SK-N-SH treated with all-trans-retinoic acid at 6 μM for 48 hours (cell line): ENCODE measurements around the gene PRKCE.

Source experiments
- GLIS3 ChIP-seq: fragments of 250-450 bp; sonication (Bioruptor Pico); IDR thresholded peaks from 2 replicates; pipeline ENCODE4 v1.5.0; 2020; ENCODE audit warnings: mild to moderate bottlenecking, moderate library complexity
- ZFP3 ChIP-seq: fragments of 250-450 bp; sonication (Bioruptor Pico); IDR thresholded peaks from 2 replicates; pipeline ENCODE4 v1.5.0; 2020; ENCODE audit warnings: mild to moderate bottlenecking, moderate library complexity
- TF ChIP-seq, protein P1 (sequence below): fragments of 250-450 bp; sonication (Bioruptor Pico); IDR thresholded peaks from 2 replicates; pipeline ENCODE4 v1.8.0; 2020; ENCODE audit warnings: mild to moderate bottlenecking, moderate library complexity, borderline replicate concordance

DNA sequence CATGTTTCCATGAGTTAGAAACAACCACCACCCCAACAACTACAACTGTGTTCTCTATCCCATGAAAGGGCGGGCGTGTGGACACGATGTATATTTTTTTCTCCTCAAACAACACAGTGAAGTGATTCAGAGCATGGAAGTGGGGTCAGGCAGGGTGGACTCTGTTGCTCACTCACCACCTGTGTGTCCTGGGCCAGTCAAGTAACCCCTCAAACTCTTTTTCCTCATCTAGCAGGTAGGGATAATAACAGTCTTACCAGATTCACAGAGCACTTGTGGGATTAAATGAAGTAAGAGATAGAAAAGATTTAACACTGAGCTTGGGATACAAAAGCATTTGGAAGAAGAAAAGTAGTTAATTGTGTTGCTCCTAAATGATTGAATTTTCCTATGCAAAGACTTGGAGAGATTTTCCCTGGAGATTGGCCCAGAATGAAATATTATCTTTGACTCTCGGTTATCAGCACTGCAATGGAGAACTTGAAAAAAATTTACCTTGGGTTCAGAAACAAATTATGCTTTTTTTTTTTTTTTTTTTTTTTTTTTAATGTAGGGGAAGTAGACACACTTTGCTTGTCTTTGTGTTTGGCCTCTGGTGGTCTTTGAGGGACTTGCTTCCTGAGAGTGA is 483.9 kb downstream of the PRKCE start:
- TF ChIP-seq, protein P1, sequence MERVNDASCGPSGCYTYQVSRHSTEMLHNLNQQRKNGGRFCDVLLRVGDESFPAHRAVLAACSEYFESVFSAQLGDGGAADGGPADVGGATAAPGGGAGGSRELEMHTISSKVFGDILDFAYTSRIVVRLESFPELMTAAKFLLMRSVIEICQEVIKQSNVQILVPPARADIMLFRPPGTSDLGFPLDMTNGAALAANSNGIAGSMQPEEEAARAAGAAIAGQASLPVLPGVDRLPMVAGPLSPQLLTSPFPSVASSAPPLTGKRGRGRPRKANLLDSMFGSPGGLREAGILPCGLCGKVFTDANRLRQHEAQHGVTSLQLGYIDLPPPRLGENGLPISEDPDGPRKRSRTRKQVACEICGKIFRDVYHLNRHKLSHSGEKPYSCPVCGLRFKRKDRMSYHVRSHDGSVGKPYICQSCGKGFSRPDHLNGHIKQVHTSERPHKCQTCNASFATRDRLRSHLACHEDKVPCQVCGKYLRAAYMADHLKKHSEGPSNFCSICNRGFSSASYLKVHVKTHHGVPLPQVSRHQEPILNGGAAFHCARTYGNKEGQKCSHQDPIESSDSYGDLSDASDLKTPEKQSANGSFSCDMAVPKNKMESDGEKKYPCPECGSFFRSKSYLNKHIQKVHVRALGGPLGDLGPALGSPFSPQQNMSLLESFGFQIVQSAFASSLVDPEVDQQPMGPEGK (CRISPR knock-in tag): no peak
- no peak for TF ChIP-seq ZFP3 (CRISPR knock-in tag)
- no peak for TF ChIP-seq GLIS3
